ENCODE data around the gene ERICH6B.

Gene ERICH6B

GRCh38 chr13:45564133-45564776 lies 51.3 kb downstream of the ERICH6B start:
- H3K4me3 Mint-ChIP-seq, result no peak overlapping the region

DNA sequence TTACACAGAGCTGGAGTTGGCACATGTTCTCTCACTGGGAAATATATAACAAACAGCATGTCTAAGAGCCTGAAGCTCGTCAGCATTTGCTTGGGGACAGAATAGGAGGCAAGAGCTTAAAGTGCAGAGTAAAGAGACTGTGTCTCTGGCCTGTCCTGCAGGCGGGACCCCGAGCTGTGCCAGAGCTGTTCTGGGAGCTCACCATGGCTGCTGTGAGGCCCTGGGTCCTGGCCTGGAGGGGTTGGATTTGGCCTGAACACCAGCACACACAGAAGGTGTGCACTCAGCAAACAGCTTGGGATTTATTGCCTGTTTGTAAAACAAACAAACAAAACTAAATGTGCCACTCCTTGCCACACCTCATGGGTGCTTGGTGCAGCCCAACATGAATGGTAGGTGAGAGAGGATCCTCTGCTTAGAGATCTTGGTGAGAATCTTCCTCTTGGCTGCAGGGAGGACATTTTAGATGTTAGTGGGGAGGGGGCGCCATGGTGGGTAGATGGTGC lies 60.9 kb downstream of the ERICH6B start:
- TF ChIP-seq, protein P1, sequence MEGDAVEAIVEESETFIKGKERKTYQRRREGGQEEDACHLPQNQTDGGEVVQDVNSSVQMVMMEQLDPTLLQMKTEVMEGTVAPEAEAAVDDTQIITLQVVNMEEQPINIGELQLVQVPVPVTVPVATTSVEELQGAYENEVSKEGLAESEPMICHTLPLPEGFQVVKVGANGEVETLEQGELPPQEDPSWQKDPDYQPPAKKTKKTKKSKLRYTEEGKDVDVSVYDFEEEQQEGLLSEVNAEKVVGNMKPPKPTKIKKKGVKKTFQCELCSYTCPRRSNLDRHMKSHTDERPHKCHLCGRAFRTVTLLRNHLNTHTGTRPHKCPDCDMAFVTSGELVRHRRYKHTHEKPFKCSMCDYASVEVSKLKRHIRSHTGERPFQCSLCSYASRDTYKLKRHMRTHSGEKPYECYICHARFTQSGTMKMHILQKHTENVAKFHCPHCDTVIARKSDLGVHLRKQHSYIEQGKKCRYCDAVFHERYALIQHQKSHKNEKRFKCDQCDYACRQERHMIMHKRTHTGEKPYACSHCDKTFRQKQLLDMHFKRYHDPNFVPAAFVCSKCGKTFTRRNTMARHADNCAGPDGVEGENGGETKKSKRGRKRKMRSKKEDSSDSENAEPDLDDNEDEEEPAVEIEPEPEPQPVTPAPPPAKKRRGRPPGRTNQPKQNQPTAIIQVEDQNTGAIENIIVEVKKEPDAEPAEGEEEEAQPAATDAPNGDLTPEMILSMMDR (IDR thresholded peaks at IDR 0.05; ENCODE audit: unreplicated experiment in 3 of 3), result no peak
- Mint-ChIP-seq H3K4me1 (no peaks in the 10 kb centered on the region), H3K27me3 (ENCODE audit: low read depth) (peaks cover 3% of the 10 kb centered on the region), H3K36me3 (ENCODE audit: low read depth) (no peaks in the 10 kb centered on the region), H3K9me3 (peaks cover 16% of the 10 kb centered on the region), H3K27ac (no peak overlapping the region), H3K4me3 (no peak overlapping the region)

More at GRCh38 chr13:45564133-45564776, 51.3 kb downstream of the ERICH6B start:
- H3K9me3 Mint-ChIP-seq, result peaks cover 8% of the 10 kb centered on the region
- TF ChIP-seq, protein P1 (IDR thresholded peaks at IDR 0.05; ENCODE audit: unreplicated experiment in 3 of 3), result no peak
- no peaks in the 10 kb centered on the region for H3K36me3 Mint-ChIP-seq (ENCODE audit: low read depth)
- H3K27ac Mint-ChIP-seq, result no peak overlapping the region
- H3K27me3 Mint-ChIP-seq (ENCODE audit: low read depth), result no peaks in the 10 kb centered on the region
- H3K4me1 Mint-ChIP-seq, result no peaks in the 10 kb centered on the region

- peaks cover 3% of the 10 kb centered on the region for H3K27me3 Mint-ChIP-seq (ENCODE audit: low read depth)
- H3K4me3 Mint-ChIP-seq, result no peak overlapping the region
- H3K4me1 Mint-ChIP-seq, result no peaks in the 10 kb centered on the region
- H3K9me3 Mint-ChIP-seq, result no peaks in the 10 kb centered on the region
- H3K27ac Mint-ChIP-seq, result no peak overlapping the region
- H3K36me3 Mint-ChIP-seq (ENCODE audit: low read depth), result no peaks in the 10 kb centered on the region
- TF ChIP-seq, protein P1 (IDR thresholded peaks at IDR 0.05; ENCODE audit: unreplicated experiment in 3 of 3), result no peak
These were observed 67.3 kb downstream of the ERICH6B start for GRCh38 chr13:45548281-45548680.

DNA sequence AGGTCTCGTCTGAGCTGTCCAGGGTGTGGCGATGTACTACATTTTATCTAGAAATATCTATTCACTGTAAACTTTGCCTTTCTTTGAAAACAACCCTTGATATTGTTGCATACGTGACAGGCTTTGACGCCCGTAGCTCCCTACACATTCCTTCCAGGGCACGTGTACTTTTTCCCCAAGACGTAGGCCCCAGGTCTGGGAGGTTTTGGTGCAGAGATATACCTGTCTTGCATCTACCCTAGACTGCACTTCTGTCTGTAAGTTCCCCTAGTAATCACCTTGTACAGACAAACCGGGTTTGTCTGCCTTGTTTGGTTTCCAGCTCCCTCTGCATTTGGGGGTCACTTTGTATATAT lies 69.2 kb downstream of the ERICH6B start:
- H3K4me3 Mint-ChIP-seq, result no peak overlapping the region
- no peak overlapping the region for H3K27ac Mint-ChIP-seq
- H3K36me3 Mint-ChIP-seq (ENCODE audit: low read depth), result no peaks in the 10 kb centered on the region
- TF ChIP-seq, protein P1 (IDR thresholded peaks at IDR 0.05; ENCODE audit: unreplicated experiment in 3 of 3), result no peak
- H3K9me3 Mint-ChIP-seq, result no peaks in the 10 kb centered on the region
- no peaks in the 10 kb centered on the region for H3K4me1 Mint-ChIP-seq
- H3K27me3 Mint-ChIP-seq (ENCODE audit: low read depth), result peaks cover 3% of the 10 kb centered on the region

DNA sequence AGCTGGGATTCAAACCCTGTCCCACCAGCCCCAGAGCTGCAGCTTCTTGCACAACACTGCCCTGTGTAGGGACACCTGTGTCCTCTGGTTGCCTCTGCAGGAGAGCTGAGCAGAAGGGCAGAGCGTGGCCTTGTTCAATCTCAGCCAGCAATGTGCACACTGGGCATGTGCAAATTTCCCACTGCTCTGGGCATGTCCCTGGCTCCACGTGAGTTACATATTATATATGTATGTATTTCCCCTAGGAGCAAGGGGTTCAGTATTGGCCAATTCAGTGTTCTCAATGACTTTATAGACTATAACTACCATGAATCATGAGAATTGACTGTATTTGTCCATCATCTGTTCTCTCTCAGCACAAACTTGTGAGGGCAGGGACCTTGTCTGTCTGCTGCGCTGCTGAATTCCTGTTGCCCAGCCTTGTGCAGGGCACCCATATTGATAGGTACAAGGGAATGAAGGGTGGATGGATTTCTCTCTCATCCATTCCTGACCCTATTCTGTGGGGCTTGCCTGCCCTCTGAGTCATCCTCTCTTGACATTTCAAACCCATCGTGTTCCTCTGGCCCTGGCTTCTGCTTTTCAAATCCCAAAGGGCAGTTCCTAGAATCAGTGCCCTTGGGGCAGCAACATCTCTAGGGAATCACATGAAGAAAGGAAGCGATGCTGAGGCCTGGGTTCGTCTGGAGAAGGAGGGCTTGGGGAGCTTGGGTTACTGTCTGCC lies 69.7 kb downstream of the ERICH6B start:
- Mint-ChIP-seq H3K36me3 (ENCODE audit: low read depth) (no peaks in the 10 kb centered on the region), H3K4me1 (no peaks in the 10 kb centered on the region), H3K4me3 (no peak overlapping the region), H3K27ac (no peak overlapping the region), H3K9me3 (no peaks in the 10 kb centered on the region), H3K27me3 (ENCODE audit: low read depth) (peaks cover 3% of the 10 kb centered on the region)
- TF ChIP-seq, protein P1 (IDR thresholded peaks at IDR 0.05; ENCODE audit: unreplicated experiment in 3 of 3), result no peak

All from nephron (organoid).